ENCODE data around the gene IL4R.
A peak's percentile ranks its signal among the peaks of the same experiment; 100 is the strongest.

The IL4R gene

GRCh38 chr16:27314986-27315332 lies 1.2 kb downstream of the IL4R start:
- Histone ChIP-seq H3K4me3 (replicated peaks; ENCODE audit: low read depth, low read length) (peak overlapping the region; percentile 86), H3K36me3 (ENCODE audit: control insufficient read depth, insufficient read depth, low read length) (no peaks in the 10 kb centered on the region; the same call in 1 of the 2 replicates), H3K27me3 (replicated peaks; ENCODE audit: control insufficient read depth, insufficient read depth, low read length) (no peaks in the 10 kb centered on the region)
- no peak for TF ChIP-seq CTCF (IDR thresholded peaks at IDR 0.05; ENCODE audit: insufficient read depth, low read length, poor library complexity, severe bottlenecking)
- no peak for DNase-seq (ENCODE audit: extremely low read depth, insufficient read length)

GRCh38 chr16:27315333-27316037 lies 1.7 kb downstream of the IL4R start:
- peak overlapping the region; percentile 86 for H3K4me3 ChIP-seq (replicated peaks; ENCODE audit: low read depth, low read length)
- TF ChIP-seq CTCF (IDR thresholded peaks at IDR 0.05; ENCODE audit: insufficient read depth, low read length, poor library complexity, severe bottlenecking) = peak; percentile 14
- peak; percentile 35 for DNase-seq (ENCODE audit: extremely low read depth, insufficient read length)
- H3K36me3 ChIP-seq (ENCODE audit: control insufficient read depth, insufficient read depth, low read length) = no peaks in the 10 kb centered on the region; the same call in 1 of the 2 replicates
- H3K27me3 ChIP-seq (replicated peaks; ENCODE audit: control insufficient read depth, insufficient read depth, low read length) = no peaks in the 10 kb centered on the region

- DNase-seq (ENCODE audit: extremely low read depth, insufficient read length) = no peak
- H3K4me3 ChIP-seq (replicated peaks; ENCODE audit: low read depth, low read length) = no peak overlapping the region
- H3K27me3 ChIP-seq (replicated peaks; ENCODE audit: control insufficient read depth, insufficient read depth, low read length) = no peaks in the 10 kb centered on the region
- no peak for TF ChIP-seq CTCF (IDR thresholded peaks at IDR 0.05; ENCODE audit: insufficient read depth, low read length, poor library complexity, severe bottlenecking)
- no peaks in the 10 kb centered on the region; the same call in 1 of the 2 replicates for H3K36me3 ChIP-seq (ENCODE audit: control insufficient read depth, insufficient read depth, low read length)
These were observed 2.4 kb downstream of the IL4R start for GRCh38 chr16:27316038-27316680.

- TF ChIP-seq CTCF (IDR thresholded peaks at IDR 0.05; ENCODE audit: insufficient read depth, low read length, poor library complexity, severe bottlenecking) = no peak
- H3K4me3 ChIP-seq (replicated peaks; ENCODE audit: low read depth, low read length) = no peak overlapping the region
These were observed 3.5 kb downstream of the IL4R start for GRCh38 chr16:27317320-27317719.

GRCh38 chr16:27317738-27318391 lies 4.1 kb downstream of the IL4R start:
- H3K36me3 ChIP-seq (ENCODE audit: control insufficient read depth, insufficient read depth, low read length) = no peaks in the 10 kb centered on the region; the same call in 1 of the 2 replicates
- TF ChIP-seq CTCF (IDR thresholded peaks at IDR 0.05; ENCODE audit: insufficient read depth, low read length, poor library complexity, severe bottlenecking) = no peak
- no peak overlapping the region for H3K4me3 ChIP-seq (replicated peaks; ENCODE audit: low read depth, low read length)
- no peaks in the 10 kb centered on the region for H3K27me3 ChIP-seq (replicated peaks; ENCODE audit: control insufficient read depth, insufficient read depth, low read length)
- no peak for DNase-seq (ENCODE audit: extremely low read depth, insufficient read length)

More at GRCh38 chr16:27317320-27317719, 3.5 kb downstream of the IL4R start:
- DNase-seq (ENCODE audit: extremely low read depth, insufficient read length) = no peak
- Histone ChIP-seq H3K36me3 (ENCODE audit: control insufficient read depth, insufficient read depth, low read length) (no peaks in the 10 kb centered on the region; the same call in 1 of the 2 replicates), H3K27me3 (replicated peaks; ENCODE audit: control insufficient read depth, insufficient read depth, low read length) (no peaks in the 10 kb centered on the region)

Measured in GM06990 (cell line).